K562 (cell line): Measurements from ENCODE around the gene HOXB5.

Source experiments
- CBX3 ChIP-seq, 2 experiments: IDR thresholded peaks; 1 replicate in 1 of 2; 2 replicates in 1 of 2; pipeline ENCODE4 v1.6.1; 2012; ENCODE audit warnings: inconsistent platforms in 2 of 2, low read length in 2 of 2, borderline replicate concordance in 1 of 2, control low read depth in 1 of 2
- IRF2 ChIP-seq: sonication (generic); formaldehyde crosslinking; IDR thresholded peaks from 2 replicates; pipeline ENCODE4 v1.8.1; 2022; ENCODE audit warnings: mild to moderate bottlenecking, missing genetic modification reagents
- NR1H2 ChIP-seq: sonication (generic); formaldehyde crosslinking; IDR thresholded peaks from 2 replicates; pipeline ENCODE4 v1.4.0; 2020; ENCODE audit warnings: mild to moderate bottlenecking, missing genetic modification reagents
- SETDB1 ChIP-seq: IDR thresholded peaks from one replicate; pipeline ENCODE4 v1.6.1; 2012; ENCODE audit warnings: low read length, control low read depth, inconsistent platforms
- SMARCB1 ChIP-seq: IDR thresholded peaks from 2 replicates; pipeline ENCODE4 v1.6.1; 2011; ENCODE audit warnings: improper control_type of control experiment, low read depth; ENCODE audit not compliant: insufficient read length
- SRSF9 ChIP-seq: fragments of 200-400 bp; formaldehyde crosslinking; IDR thresholded peaks from 2 replicates; pipeline ENCODE4 v1.6.1; 2017; ENCODE audit warnings: low read depth, low read length, borderline replicate concordance

DNA sequence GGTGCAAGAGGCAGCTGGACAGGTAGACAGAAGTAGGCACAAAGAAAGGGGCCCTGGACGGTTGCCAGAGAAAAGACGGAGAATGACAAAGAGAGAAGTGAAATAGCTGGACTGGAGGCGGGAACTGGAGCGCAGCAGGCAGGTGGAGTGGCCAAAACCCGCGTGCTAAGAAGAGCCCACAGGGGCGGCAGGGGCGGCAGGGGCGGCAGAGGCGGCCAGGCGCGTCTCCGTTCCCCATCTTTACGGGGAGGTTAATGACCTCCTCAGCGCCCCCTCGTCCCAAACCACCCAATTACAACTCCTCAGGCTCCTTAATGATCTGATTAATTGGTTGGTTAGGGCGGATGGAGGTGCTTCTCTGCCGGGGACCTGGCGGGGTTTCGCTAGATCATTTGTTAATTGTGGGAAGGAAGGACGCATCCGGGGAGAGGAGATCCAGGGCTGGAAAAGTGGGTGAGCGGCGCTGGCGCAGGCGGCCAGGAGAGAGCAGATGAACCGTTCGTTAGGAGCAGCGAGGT lies 48.0 kb upstream of the HOXB5 start:
- no peak for TF ChIP-seq SMARCB1
- TF ChIP-seq IRF2 (CRISPR knock-in tag) = no peak
- TF ChIP-seq SRSF9 = no peak
- no peak for TF ChIP-seq SETDB1
- no peak for TF ChIP-seq NR1H2
- TF ChIP-seq CBX3 (IDR thresholded peaks at IDR 0.05; ENCODE audit: borderline replicate concordance in 1 of 2, low read length in 2 of 2) = no peak
